ENCODE data around the gene GP5. TPM values are rescaled to one million over a fixed set of nuclear protein-coding genes. Genes with fewer than 3 reads are reported as not detected.

The GP5 gene
- total and polyA plus RNA-seq, 8 donors, result 0.05 to 0.06 TPM; not detected in 6

DNA sequence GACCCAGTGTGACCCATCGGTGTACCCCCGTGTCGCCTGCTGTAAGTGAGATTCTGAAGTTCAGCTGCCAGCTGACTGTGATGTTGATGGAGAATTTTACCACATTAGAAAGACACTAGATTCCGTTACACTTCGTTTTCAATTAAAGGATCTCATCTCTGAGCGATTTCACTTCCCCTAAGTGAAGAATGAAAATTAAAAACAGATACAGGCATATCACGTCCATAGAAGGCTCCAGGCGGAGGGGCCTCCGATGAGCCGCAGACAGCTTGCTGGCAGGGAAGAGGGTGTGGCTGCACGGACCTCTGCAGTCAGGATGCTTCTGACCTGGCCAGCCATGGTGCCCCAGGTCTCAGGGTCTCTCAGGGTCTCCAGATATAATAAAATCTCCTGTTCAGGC lies 41.4 kb downstream of the GP5 start:
- H3K4me1 ChIP-seq, result no peaks in the 10 kb centered on the region
- H3K27me3 ChIP-seq, result no peaks in the 10 kb centered on the region
- H3K4me3 ChIP-seq, result no peak overlapping the region
- no peak for DNase-seq
- 71 to 81% methylated on average over 11 of the region's 11 CpGs for WGBS, 2 donors
- ATAC-seq, result no peak
- TF ChIP-seq, protein P1, sequence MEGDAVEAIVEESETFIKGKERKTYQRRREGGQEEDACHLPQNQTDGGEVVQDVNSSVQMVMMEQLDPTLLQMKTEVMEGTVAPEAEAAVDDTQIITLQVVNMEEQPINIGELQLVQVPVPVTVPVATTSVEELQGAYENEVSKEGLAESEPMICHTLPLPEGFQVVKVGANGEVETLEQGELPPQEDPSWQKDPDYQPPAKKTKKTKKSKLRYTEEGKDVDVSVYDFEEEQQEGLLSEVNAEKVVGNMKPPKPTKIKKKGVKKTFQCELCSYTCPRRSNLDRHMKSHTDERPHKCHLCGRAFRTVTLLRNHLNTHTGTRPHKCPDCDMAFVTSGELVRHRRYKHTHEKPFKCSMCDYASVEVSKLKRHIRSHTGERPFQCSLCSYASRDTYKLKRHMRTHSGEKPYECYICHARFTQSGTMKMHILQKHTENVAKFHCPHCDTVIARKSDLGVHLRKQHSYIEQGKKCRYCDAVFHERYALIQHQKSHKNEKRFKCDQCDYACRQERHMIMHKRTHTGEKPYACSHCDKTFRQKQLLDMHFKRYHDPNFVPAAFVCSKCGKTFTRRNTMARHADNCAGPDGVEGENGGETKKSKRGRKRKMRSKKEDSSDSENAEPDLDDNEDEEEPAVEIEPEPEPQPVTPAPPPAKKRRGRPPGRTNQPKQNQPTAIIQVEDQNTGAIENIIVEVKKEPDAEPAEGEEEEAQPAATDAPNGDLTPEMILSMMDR (IDR thresholded peaks at IDR 0.05), result no peak
- no peak overlapping the region for H3K27ac ChIP-seq
- H3K9me3 ChIP-seq, result no peaks in the 10 kb centered on the region
- FAIRE-seq, result no peak
- no peaks in the 10 kb centered on the region for H3K36me3 ChIP-seq
- intact Hi-C loops (cut with DNase I), result no loop called here

DNA sequence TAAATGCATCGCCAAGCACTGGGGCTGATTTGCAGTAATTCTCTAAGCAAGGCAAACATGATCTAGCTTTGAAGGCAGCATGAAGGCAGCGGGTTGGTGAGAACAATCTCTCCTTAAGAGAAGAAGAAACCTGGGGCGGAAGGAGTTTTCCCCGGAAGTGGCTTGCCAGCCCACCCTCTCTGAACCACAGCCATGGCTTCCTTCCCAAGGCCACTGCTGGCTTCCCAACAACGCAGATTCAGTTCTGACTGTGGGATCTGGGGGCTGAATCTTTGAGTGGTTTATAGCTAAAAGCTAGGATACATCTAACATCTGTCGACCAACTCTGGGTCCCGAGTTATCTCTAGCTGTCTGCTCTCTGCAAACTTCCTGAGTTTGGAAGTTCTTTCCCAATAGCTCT lies 43.7 kb downstream of the GP5 start:
- ATAC-seq (no peak), FAIRE-seq (no peak)
- 53 to 65% methylated on average over 7 of the region's 7 CpGs for WGBS, 2 donors

DNA sequence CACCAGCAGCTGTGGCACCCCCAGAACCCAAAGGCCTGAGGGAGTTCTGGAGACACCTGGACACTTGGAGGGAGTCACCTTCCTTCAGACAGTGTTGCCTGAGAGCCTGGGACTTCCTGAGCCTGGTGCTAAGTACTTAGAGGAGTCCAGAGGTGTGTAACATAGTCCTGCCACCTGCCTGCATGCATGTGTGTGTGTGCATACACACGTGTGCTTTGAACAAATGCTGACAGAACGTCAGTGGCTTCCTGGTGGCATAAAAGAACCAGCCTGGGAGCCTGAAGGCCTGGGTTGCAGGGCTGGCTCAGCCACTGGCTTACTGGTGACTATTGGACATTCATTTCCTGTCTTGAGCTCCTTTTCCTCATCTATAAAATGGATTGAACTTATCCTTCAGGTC lies 44.8 kb downstream of the GP5 start:
- H3K27ac ChIP-seq, result no peak overlapping the region
- no peaks in the 10 kb centered on the region for H3K9me3 ChIP-seq
- no peaks in the 10 kb centered on the region for H3K27me3 ChIP-seq
- no peak for ATAC-seq
- no peaks in the 10 kb centered on the region for H3K36me3 ChIP-seq
- H3K4me1 ChIP-seq, result no peaks in the 10 kb centered on the region
- no peak overlapping the region for H3K4me3 ChIP-seq
- TF ChIP-seq, protein P1 (IDR thresholded peaks at IDR 0.05), result no peak
- 59 to 61% methylated on average over 2 of the region's 2 CpGs for WGBS, 2 donors
- no peak for FAIRE-seq
- intact Hi-C loops (cut with DNase I), result no loop called here
- no peak for DNase-seq

More for the DNA sequence above, 43.7 kb downstream of the GP5 start:
- TF ChIP-seq, protein P1 (IDR thresholded peaks at IDR 0.05), result no peak
- Histone ChIP-seq H3K27ac (no peak overlapping the region), H3K4me3 (no peak overlapping the region), H3K36me3 (no peaks in the 10 kb centered on the region), H3K9me3 (no peaks in the 10 kb centered on the region), H3K4me1 (no peaks in the 10 kb centered on the region), H3K27me3 (no peaks in the 10 kb centered on the region)
- intact Hi-C loops (cut with DNase I), result no loop called here
- DNase-seq, result no peak

DNA sequence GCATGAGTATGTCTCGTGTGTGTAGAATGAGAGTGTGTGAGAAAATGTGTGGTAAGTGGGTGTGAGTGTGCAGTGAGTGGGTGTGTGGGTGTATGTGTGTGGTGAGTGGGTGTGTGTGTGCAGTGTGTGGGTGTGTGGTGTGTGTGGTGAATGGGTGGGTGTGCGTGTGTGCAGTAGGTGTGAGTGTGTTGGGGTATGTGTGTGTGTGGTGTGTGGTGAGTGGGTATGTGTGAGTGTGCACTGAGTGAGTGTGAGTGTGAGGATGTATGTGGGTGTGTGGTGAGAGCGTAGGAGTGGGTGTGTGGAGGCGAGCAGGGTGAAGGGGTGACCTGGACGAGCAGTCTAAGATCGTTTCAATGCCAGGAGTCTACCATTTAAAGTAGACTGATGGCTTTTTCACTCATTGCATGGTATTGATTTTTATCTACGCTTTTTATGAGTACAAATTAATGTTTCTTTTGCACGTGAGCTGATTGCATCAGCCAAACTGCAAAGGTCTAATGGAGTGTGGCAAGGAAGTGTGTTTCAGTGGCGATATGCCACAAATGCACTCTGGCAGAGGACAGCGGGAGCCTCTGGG lies 46.3 kb downstream of the GP5 start:
- WGBS, 2 donors, result 75 to 84% methylated on average over 10 of the region's 10 CpGs
- DNase-seq (no peak), FAIRE-seq (no peak), ATAC-seq (no peak)
- no peaks in the 10 kb centered on the region for H3K27me3 ChIP-seq
- H3K9me3 ChIP-seq, result no peaks in the 10 kb centered on the region
- no peak overlapping the region for H3K4me3 ChIP-seq
- H3K4me1 ChIP-seq, result no peaks in the 10 kb centered on the region
- no peaks in the 10 kb centered on the region for H3K36me3 ChIP-seq
- intact Hi-C loops (cut with DNase I), result no loop called here
- TF ChIP-seq, protein P1 (IDR thresholded peaks at IDR 0.05), result no peak
- no peak overlapping the region for H3K27ac ChIP-seq

DNA sequence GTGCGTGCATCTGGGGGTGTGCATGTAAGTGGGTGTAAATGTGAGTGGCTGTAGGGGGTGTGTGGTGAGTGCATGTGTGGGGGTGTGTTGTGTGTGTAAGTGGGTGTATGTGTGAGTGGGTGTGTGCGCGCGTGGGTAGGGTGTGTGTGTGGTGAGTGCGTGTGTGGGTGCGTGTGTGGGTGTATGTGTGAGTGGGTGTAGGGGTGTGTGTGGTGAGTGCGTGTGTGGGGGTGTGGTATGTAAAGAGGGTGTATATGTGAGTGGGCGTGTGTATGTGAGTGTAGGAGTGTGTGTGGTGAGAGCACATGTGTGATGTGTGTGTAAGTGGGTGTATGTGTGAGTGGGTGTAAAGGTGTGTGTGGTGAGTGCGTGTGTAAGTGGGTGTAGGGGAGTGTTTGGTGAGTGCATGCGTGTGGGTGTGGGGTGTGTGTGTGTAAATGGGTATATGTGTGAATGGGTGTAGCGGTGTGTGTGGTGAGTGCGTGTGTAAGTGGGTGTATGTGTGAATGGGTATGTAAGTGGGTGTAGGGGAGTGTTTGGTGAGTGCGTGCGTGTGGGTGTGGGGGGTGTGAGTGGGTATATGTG lies 47.0 kb downstream of the GP5 start:
- FAIRE-seq, result no peak
- 86 to 92% methylated on average over 14 of the region's 14 CpGs for WGBS, 2 donors
- H3K27ac ChIP-seq, result no peak overlapping the region
- H3K36me3 ChIP-seq, result no peaks in the 10 kb centered on the region
- DNase-seq, result no peak
- TF ChIP-seq, protein P1 (IDR thresholded peaks at IDR 0.05), result no peak
- H3K9me3 ChIP-seq, result no peaks in the 10 kb centered on the region
- no peaks in the 10 kb centered on the region for H3K27me3 ChIP-seq
- intact Hi-C loops (cut with DNase I), result no loop called here
- H3K4me1 ChIP-seq, result no peaks in the 10 kb centered on the region
- no peak for ATAC-seq
- no peak overlapping the region for H3K4me3 ChIP-seq
